ENCODE results near the gene C13orf46. TPM values are rescaled to one million over a fixed set of nuclear protein-coding genes. Genes with fewer than 3 reads are reported as not detected.

C13orf46 gene
- total and polyA plus RNA-seq, 4 donors, result 0.13 to 3.5 (median 1.3) TPM

DNA sequence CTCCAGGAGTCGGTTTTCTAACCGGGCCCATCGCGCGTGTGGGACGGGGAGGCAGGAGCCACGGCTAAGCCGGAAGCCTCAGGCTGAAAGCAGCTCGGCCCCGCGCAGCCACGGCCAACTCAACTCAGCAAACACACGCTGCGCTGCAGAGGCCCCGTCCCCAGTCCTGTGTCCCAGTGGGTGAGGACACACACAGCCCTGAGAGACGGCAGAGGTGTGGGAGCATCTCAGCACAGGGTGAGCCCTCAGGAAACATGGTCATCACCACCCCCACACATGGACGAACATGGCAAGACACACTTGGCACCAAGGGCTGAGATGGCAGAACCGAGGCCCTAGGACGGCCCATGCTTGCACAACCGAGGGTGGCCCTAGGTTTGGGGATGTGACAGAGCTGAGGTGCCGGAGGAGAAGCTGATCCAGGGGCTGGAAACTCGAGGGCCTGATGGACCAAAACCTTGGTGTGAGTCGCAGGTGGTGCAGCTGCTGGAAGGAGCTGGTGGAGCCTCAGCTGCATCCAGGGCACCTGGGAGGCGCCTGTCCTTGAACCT lies 29.0 kb upstream of the C13orf46 start:
- intact Hi-C loops (cut with DNase I), result no loop called here

DNA sequence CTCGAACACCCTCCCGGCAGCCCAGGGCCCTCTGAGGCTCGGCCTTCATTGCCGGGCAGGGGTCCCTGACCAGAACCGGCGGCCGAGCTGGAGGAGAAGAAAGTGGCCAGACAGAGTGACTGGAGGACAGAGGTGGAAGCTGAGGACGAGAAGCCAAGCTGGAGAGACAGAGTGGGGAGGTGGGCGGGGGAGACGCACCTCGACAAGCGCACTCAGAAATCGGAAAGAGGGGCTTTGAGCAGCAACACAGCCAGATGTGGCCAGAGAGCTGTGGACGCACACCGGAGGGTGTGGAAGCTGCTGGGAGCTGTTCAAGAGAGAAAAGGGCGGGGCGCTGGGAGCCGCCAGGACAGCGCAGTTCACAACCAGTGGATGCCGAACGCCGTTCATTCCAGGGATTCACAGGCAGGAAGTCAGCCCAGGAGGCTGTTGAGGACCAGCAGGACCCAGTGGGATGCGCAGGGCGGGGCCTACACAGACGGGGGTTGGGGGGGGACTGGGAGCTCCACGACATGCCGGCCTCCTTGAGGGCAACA lies 28.2 kb upstream of the C13orf46 start:
- DNase-seq (peak in 1 of 2 donors; percentile 73), ATAC-seq (ENCODE audit: low FRiP score) (no peak)
- no peaks in the 10 kb centered on the region for H3K36me3 ChIP-seq (ENCODE audit: control insufficient read depth in 1 of 2, insufficient read depth in 2 of 2, low read length in 1 of 2)
- WGBS, 2 donors, result 87 to 92% methylated on average over 27 of the region's 27 CpGs
- intact Hi-C loops (cut with DNase I), result no loop called here
- no peak overlapping the region for H3K27ac ChIP-seq (ENCODE audit: low read depth in 1 of 2, low read length in 2 of 2)
- no peaks in the 10 kb centered on the region for H3K9me3 ChIP-seq (ENCODE audit: control insufficient read depth, low read length)
- H3K27me3 ChIP-seq (ENCODE audit: control insufficient read depth in 1 of 2, insufficient read depth in 2 of 2, low read length in 1 of 2), result no peaks in the 10 kb centered on the region
- H3K4me3 ChIP-seq (ENCODE audit: low read length in 2 of 2), result no peak overlapping the region
- H3K4me1 ChIP-seq (ENCODE audit: control insufficient read depth in 1 of 2, insufficient read depth in 2 of 2, low read length in 2 of 2), result no peaks in the 10 kb centered on the region

More for the DNA sequence above, 29.0 kb upstream of the C13orf46 start:
- Histone ChIP-seq H3K9me3 (ENCODE audit: control insufficient read depth, low read length) (no peaks in the 10 kb centered on the region), H3K4me3 (ENCODE audit: low read length in 2 of 2) (no peak overlapping the region), H3K27me3 (ENCODE audit: control insufficient read depth in 1 of 2, insufficient read depth in 2 of 2, low read length in 1 of 2) (no peaks in the 10 kb centered on the region), H3K4me1 (ENCODE audit: control insufficient read depth in 1 of 2, insufficient read depth in 2 of 2, low read length in 2 of 2) (no peaks in the 10 kb centered on the region), H3K36me3 (ENCODE audit: control insufficient read depth in 1 of 2, insufficient read depth in 2 of 2, low read length in 1 of 2) (no peaks in the 10 kb centered on the region), H3K27ac (ENCODE audit: low read depth in 1 of 2, low read length in 2 of 2) (no peak overlapping the region)
- ATAC-seq (ENCODE audit: low FRiP score), result no peak
- 88 to 92% methylated on average over 24 of the region's 24 CpGs for WGBS, 2 donors
- DNase-seq, result peak in 1 of 2 donors; percentile 62

DNA sequence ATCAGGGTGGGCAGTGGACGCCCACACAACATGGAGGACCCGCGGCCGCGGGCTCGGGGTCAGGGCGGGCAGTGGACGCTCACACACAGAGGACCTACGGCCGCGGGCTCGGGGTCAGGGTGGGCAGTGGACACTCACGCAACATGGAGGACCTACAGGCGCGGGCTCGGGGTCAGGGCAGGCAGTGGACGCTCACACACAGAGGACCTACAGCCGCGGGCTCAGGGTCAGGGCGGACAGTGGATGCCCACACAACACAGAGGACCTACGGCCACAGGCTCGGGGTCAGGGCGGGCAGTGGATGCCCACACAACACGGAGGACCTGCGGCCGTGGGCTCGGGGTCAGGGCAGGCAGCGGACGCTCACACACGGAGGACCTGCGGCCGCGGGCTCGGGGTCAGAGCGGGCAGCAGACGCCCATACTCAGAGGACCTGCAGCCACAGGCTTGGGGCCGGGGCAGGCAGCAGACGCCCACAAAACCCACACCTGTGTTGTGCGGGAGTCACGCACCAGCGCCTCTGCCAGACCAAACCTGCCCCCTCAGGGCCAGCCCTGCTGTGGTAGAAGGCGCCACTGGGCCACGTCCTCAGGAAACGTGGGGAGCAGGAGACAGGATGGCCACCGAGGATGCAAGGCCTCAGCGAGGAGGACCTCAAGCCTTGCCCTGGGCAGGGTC lies 27.6 kb upstream of the C13orf46 start:
- DNase-seq (peak in 1 of 2 donors; percentile 77), ATAC-seq (ENCODE audit: low FRiP score) (no peak)
- H3K27me3 ChIP-seq (ENCODE audit: control insufficient read depth in 1 of 2, insufficient read depth in 2 of 2, low read length in 1 of 2), result no peaks in the 10 kb centered on the region
- no peaks in the 10 kb centered on the region for H3K9me3 ChIP-seq (ENCODE audit: control insufficient read depth, low read length)
- intact Hi-C loops (cut with DNase I), result no loop called here
- no peaks in the 10 kb centered on the region for H3K4me1 ChIP-seq (ENCODE audit: control insufficient read depth in 1 of 2, insufficient read depth in 2 of 2, low read length in 2 of 2)
- no peak overlapping the region for H3K27ac ChIP-seq (ENCODE audit: low read depth in 1 of 2, low read length in 2 of 2)
- H3K4me3 ChIP-seq (ENCODE audit: low read length in 2 of 2), result no peak overlapping the region
- H3K36me3 ChIP-seq (ENCODE audit: control insufficient read depth in 1 of 2, insufficient read depth in 2 of 2, low read length in 1 of 2), result no peaks in the 10 kb centered on the region
- WGBS, 2 donors, result 94 to 96% methylated on average over 45 to 46 of the region's 46 CpGs

DNA sequence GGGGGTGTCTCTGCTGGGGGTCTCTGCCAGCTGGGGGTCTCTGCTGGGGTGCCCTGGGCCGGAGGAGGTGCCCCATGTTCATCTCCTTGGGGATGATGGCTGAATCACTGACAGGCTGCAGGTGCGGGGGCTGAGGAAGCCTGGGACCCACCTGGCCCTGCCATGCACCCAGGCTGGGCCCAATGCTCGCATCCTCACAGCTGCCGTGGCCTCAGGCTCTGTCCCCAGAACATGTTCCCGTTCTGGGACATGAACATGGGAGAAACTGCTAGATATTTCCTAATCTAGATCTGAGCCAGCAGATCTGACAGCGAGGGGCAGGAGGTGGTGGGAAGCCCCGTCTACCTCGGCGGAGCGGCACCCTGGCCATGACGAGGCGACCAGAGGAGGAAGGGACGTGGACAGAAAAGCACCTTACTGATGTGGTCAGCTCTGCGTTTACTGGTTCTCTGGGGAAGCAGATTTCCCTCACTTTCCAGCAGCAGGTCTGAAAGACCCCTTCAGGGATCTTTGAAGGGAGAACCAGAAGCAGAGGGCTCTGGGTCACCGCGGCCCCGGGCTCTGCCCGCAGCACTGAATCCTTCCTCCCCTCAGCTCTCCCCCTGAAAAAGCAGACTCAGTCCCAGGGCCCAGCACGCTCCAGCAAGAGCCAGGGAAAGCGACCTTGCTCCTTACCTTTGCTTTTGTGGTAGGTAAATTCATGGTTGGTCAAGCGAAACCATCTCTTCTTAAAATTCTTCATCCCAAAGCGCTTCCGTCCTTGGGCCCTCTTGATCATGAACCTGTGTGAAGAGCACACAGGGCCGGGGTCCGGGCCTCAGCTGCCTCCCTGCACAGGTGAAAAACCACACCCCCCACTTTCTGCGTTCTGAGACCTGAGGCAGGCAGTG lies 26.5 kb upstream of the C13orf46 start:
- H3K36me3 ChIP-seq (ENCODE audit: control insufficient read depth in 1 of 2, insufficient read depth in 2 of 2, low read length in 1 of 2), result no peaks in the 10 kb centered on the region
- 94 to 96% methylated on average over 26 of the region's 26 CpGs for WGBS, 2 donors
- no peaks in the 10 kb centered on the region for H3K9me3 ChIP-seq (ENCODE audit: control insufficient read depth, low read length)
- H3K4me3 ChIP-seq (ENCODE audit: low read length in 2 of 2), result no peak overlapping the region
- intact Hi-C loops (cut with DNase I), result no loop called here
- DNase-seq (peak in 1 of 2 donors; percentile 62), ATAC-seq (ENCODE audit: low FRiP score) (no peak)
- H3K27me3 ChIP-seq (ENCODE audit: control insufficient read depth in 1 of 2, insufficient read depth in 2 of 2, low read length in 1 of 2), result no peaks in the 10 kb centered on the region
- H3K27ac ChIP-seq (ENCODE audit: low read depth in 1 of 2, low read length in 2 of 2), result no peak overlapping the region
- H3K4me1 ChIP-seq (ENCODE audit: control insufficient read depth in 1 of 2, insufficient read depth in 2 of 2, low read length in 2 of 2), result no peaks in the 10 kb centered on the region

DNA sequence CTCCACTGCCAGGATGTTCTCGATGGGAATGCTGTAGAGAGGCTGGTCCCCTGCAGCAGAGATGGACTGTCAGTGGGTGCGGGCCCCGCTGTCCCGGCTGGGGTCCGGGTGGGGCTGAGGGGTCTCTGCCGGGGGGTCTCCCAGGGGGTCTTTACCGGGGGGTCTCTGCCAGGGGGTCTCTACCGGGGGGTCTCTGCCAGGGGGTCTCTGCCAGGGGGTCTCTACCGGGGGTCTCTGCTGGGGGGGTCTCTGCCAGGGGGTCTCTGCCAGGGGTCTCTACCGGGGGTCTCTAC lies 25.7 kb upstream of the C13orf46 start:
- Histone ChIP-seq H3K9me3 (ENCODE audit: control insufficient read depth, low read length) (no peaks in the 10 kb centered on the region), H3K27ac (ENCODE audit: low read depth in 1 of 2, low read length in 2 of 2) (no peak overlapping the region), H3K4me1 (ENCODE audit: control insufficient read depth in 1 of 2, insufficient read depth in 2 of 2, low read length in 2 of 2) (no peaks in the 10 kb centered on the region), H3K36me3 (ENCODE audit: control insufficient read depth in 1 of 2, insufficient read depth in 2 of 2, low read length in 1 of 2) (no peaks in the 10 kb centered on the region), H3K27me3 (ENCODE audit: control insufficient read depth in 1 of 2, insufficient read depth in 2 of 2, low read length in 1 of 2) (no peaks in the 10 kb centered on the region), H3K4me3 (ENCODE audit: low read length in 2 of 2) (no peak overlapping the region)
- WGBS, 2 donors, result 83 to 88% methylated on average over 10 of the region's 10 CpGs
- no peak for ATAC-seq (ENCODE audit: low FRiP score)
- DNase-seq, result peak in 1 of 2 donors; percentile 53
- intact Hi-C loops (cut with DNase I), result no loop called here

DNA sequence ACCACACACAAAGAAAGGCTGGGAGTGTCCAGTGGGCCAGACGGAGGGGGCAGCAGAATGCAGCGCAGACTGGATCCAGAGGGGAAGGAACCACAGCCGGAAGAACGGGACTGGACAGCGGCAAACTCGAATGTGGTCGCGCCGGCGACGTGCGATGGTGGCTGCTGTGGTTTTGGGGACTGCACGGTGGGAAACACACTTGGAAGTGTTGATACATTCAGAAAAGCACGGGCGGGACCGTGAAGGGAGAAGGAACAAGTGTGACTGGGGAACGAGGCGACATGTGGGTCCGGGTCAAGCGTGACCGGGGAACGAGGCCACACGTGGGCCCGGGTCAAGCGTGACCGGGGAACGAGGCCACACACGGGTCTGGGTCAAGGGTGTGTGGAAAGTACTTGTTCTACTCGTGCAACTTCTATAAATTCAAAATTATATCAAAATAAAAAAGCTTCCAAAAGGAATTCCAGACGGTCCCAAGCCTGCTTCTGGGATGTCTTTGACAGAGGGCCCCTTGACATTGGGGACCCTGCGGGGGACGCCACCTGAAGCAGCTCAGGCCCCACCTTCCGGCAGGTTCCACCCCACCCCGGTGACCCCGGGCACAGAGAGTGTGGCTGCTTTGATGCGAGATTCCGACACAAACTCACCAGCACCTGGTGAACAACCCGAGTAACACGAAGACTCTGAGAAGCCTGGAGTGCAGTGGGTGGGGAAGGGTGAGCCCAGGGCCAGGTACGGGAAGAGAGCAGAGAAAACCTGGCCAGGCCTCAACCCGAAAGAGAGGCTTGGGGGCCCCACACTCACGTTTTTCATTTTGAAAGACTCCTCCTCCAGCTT lies 25.1 kb upstream of the C13orf46 start:
- ATAC-seq (ENCODE audit: low FRiP score), result no peak
- no peak overlapping the region for H3K27ac ChIP-seq (ENCODE audit: low read depth in 1 of 2, low read length in 2 of 2)
- no peaks in the 10 kb centered on the region for H3K4me1 ChIP-seq (ENCODE audit: control insufficient read depth in 1 of 2, insufficient read depth in 2 of 2, low read length in 2 of 2)

DNA sequence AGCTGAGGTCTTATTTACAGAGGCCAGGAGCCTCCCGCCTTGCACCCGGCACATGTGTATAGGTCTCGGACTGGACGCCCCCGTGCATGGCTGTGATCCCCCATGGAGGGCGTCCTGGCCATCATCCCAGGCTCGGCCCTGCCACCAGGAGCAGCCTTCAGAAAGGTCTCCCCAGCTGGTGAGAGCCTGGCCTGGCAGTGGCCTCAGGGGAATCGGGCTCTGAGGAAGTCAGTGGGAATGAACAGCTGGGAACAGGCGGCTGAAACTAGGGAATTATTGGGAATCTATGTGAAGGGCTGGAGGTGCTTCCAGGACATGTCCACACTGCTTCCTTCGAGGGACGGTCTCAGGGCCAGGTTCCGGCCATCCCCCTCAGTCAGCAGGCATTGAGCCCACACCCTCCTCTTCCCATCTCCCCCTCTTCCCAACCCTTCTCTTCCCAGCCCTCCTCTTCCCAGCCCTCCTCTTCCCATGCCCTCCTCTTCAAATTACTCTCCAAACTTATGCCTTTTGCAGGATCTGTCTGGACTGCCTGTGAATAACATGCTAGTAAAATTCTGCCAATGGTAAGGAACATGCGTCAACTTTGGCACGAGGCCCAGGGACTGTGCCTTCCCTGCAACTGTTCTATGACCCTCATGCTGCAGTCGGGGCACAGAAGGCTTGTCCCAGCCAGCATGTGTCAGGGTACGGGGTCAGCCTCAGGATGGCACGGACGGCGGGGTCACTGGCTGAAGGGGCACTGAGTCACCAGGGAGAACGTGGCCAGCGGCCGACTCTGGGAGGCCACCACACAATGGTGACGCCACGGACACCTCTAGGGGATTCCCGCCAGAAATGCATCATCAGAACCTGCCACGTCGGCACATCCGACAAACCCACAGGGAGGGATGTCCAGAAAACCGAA lies 24.2 kb upstream of the C13orf46 start:
- 29 to 36% methylated on average over 29 of the region's 29 CpGs for WGBS, 2 donors
- no peaks in the 10 kb centered on the region for H3K9me3 ChIP-seq (ENCODE audit: control insufficient read depth, low read length)
- no peaks in the 10 kb centered on the region for H3K36me3 ChIP-seq (ENCODE audit: control insufficient read depth in 1 of 2, insufficient read depth in 2 of 2, low read length in 1 of 2)
- no peaks in the 10 kb centered on the region for H3K4me1 ChIP-seq (ENCODE audit: control insufficient read depth in 1 of 2, insufficient read depth in 2 of 2, low read length in 2 of 2)
- ATAC-seq (ENCODE audit: low FRiP score), result peak; percentile 49
- no peak overlapping the region for H3K27ac ChIP-seq (ENCODE audit: low read depth in 1 of 2, low read length in 2 of 2)
- intact Hi-C loops (cut with DNase I), result no loop called here
- peak; percentile 74 to 90 for DNase-seq
- no peak overlapping the region for H3K4me3 ChIP-seq (ENCODE audit: low read length in 2 of 2)
- H3K27me3 ChIP-seq (ENCODE audit: control insufficient read depth in 1 of 2, insufficient read depth in 2 of 2, low read length in 1 of 2), result no peaks in the 10 kb centered on the region

More for the DNA sequence above, 25.1 kb upstream of the C13orf46 start:
- Histone ChIP-seq H3K27me3 (ENCODE audit: control insufficient read depth in 1 of 2, insufficient read depth in 2 of 2, low read length in 1 of 2) (no peaks in the 10 kb centered on the region), H3K36me3 (ENCODE audit: control insufficient read depth in 1 of 2, insufficient read depth in 2 of 2, low read length in 1 of 2) (no peaks in the 10 kb centered on the region), H3K9me3 (ENCODE audit: control insufficient read depth, low read length) (no peaks in the 10 kb centered on the region), H3K4me3 (ENCODE audit: low read length in 2 of 2) (no peak overlapping the region)
- intact Hi-C loops (cut with DNase I), result no loop called here
- 89 to 91% methylated on average over 41 to 42 of the region's 42 CpGs for WGBS, 2 donors
- DNase-seq, result peak in 1 of 2 donors; percentile 65
